CD8-positive, alpha-beta memory T cell (primary cell): Measurements from ENCODE around the gene CADM1. TPM values are rescaled to one million over a fixed set of nuclear protein-coding genes. Genes with fewer than 3 reads are reported as not detected.

Experiments
- CTCF ChIA-PET: fragments of 350-600 bp; sonication (Branson Sonifier 250); formaldehyde crosslinking; loops from one replicate; lab custom pipeline; 2021; ENCODE audit warnings: antibody characterized with exemption; lab: Charles Lee
- POLR2A ChIA-PET: fragments of 350-600 bp; sonication (Branson Sonifier 250); formaldehyde crosslinking; loops from one replicate; lab custom pipeline; 2021; ENCODE audit warnings: antibody characterized with exemption; lab: Charles Lee
- DNase-seq, 5 donors: peaks; one replicate each; pipeline versions ENCODE4 v3.0.0 to v3.0.0-alpha.2; 2020 to 2022; ENCODE audit warnings: mixed read lengths in 1 of 5
- H3K27ac ChIP-seq: one replicate; pipeline ENCODE4 v1.7.0; 2013; ENCODE audit warnings: low read depth, mild to moderate bottlenecking, low read length, moderate library complexity
- H3K27me3 ChIP-seq: 2 replicates; pipeline ENCODE4 v1.7.0; 2013; ENCODE audit warnings: low read length, mild to moderate bottlenecking; ENCODE audit not compliant: insufficient read depth, poor library complexity, severe bottlenecking
- H3K36me3 ChIP-seq: 2 replicates; pipeline ENCODE4 v1.7.0; 2013; ENCODE audit warnings: mild to moderate bottlenecking, low read length, moderate library complexity; ENCODE audit not compliant: insufficient read depth
- H3K4me1 ChIP-seq: 2 replicates; pipeline ENCODE4 v1.7.0; 2013; ENCODE audit warnings: mild to moderate bottlenecking, low read length, moderate library complexity; ENCODE audit not compliant: insufficient read depth
- H3K4me3 ChIP-seq: 2 replicates; pipeline ENCODE4 v1.7.0; 2013; ENCODE audit warnings: mild to moderate bottlenecking, low read length
- H3K9me3 ChIP-seq: 2 replicates; pipeline ENCODE4 v1.7.0; 2013; ENCODE audit warnings: mild to moderate bottlenecking, low read length
- H3K27ac Mint-ChIP-seq, 8 donors: one replicate each; pipeline ENCODE4 v1.8.0; 2020 to 2021; ENCODE audit warnings: mixed read lengths in 8 of 8, mild to moderate bottlenecking in 6 of 8, inconsistent platforms in 3 of 8, moderate library complexity in 3 of 8
- H3K27me3 Mint-ChIP-seq, 2 donors: one replicate each; pipeline ENCODE4 v1.8.0; 2020 to 2021; ENCODE audit warnings: mixed read lengths in 2 of 2, mild to moderate bottlenecking in 1 of 2, moderate library complexity in 1 of 2
- H3K36me3 Mint-ChIP-seq, 3 donors: one replicate each; pipeline ENCODE4 v1.8.0; 2020 to 2021; ENCODE audit warnings: mixed read lengths in 3 of 3, inconsistent platforms in 1 of 3, mild to moderate bottlenecking in 1 of 3
- H3K4me1 Mint-ChIP-seq, 3 donors: one replicate each; pipeline ENCODE4 v1.8.0; 2020 to 2021; ENCODE audit warnings: mixed read lengths in 3 of 3, inconsistent platforms in 1 of 3, mild to moderate bottlenecking in 1 of 3
- H3K4me3 Mint-ChIP-seq, 7 donors: one replicate each; pipeline ENCODE4 v1.8.0; 2020 to 2021; ENCODE audit warnings: mixed read lengths in 7 of 7, mild to moderate bottlenecking in 6 of 7, moderate library complexity in 4 of 7, inconsistent platforms in 2 of 7
- H3K9me3 Mint-ChIP-seq, 5 donors: one replicate each; pipeline ENCODE4 v1.8.0; 2020 to 2022; ENCODE audit warnings: mixed read lengths in 5 of 5, mild to moderate bottlenecking in 3 of 5, moderate library complexity in 2 of 5, inconsistent platforms in 1 of 5
- polyA plus RNA-seq: library from polyadenylated mRNA; unstranded; fragments of 300-500 nt; fragmentation: Illumina TruSeq; gene quantifications from one replicate; pipeline ENCODE4 v1.2.3, GENCODE V29; 2021
- total RNA-seq, 2 experiments: library from RNA; stranded (reverse); gene quantifications; one replicate each; pipeline ENCODE4 v1.2.3, GENCODE V29; 2021

The CADM1 gene
- total and polyA plus RNA-seq, 3 experiments from 2014 or later: 0.90 to 2.7 (median 1.1) TPM

DNA sequence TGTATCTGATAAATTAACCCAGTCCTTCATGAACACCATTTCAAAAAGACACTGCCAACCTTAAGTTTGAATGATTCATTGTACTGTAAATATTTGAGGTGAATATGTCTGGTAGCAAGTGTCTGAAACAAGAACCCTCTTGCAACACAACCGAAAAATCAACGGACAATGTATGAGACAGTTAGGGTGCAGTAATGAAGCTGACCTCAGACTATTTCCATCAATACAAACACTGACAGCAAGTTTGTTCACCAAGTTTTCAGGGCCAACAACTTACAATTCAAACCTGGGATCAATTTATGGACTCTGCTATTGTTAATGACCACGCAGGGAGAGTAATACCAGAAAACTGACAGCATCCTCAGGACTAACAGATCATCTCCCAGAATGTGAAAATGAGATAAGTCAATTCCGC is 126.3 kb downstream of the CADM1 start:
- Histone ChIP-seq H3K27me3 (no peaks in the 10 kb centered on the region), H3K4me3 (no peak overlapping the region), H3K4me1 (no peaks in the 10 kb centered on the region), H3K36me3 (no peaks in the 10 kb centered on the region), H3K9me3 (no peaks in the 10 kb centered on the region), H3K27ac (no peak overlapping the region)
- no peaks in the 10 kb centered on the region for H3K9me3 Mint-ChIP-seq
- peaks cover 0 to 4% of the 10 kb centered on the region in 2 donors for H3K27me3 Mint-ChIP-seq
- H3K27ac Mint-ChIP-seq: no peak overlapping the region
- POLR2A ChIA-PET: no interaction called here
- no peak for DNase-seq
- H3K4me1 Mint-ChIP-seq: no peaks in the 10 kb centered on the region
- CTCF ChIA-PET: no interaction called here
- H3K4me3 Mint-ChIP-seq: no peak overlapping the region
- H3K36me3 Mint-ChIP-seq: no peaks in the 10 kb centered on the region

GRCh38 chr11:115368616-115369015 is 135.6 kb downstream of the CADM1 start:
- peaks cover 0 to 3% (median 0%) of the 10 kb centered on the region in 5 donors for H3K9me3 Mint-ChIP-seq
- POLR2A ChIA-PET: no interaction called here
- no peaks in the 10 kb centered on the region for H3K4me1 Mint-ChIP-seq
- H3K4me3 Mint-ChIP-seq: no peak overlapping the region
- H3K36me3 Mint-ChIP-seq: peaks cover 0 to 1% (median 0%) of the 10 kb centered on the region in 3 donors
- Histone ChIP-seq H3K4me1 (no peaks in the 10 kb centered on the region), H3K4me3 (no peak overlapping the region), H3K27ac (no peak overlapping the region), H3K9me3 (no peaks in the 10 kb centered on the region), H3K27me3 (no peaks in the 10 kb centered on the region), H3K36me3 (no peaks in the 10 kb centered on the region)
- H3K27ac Mint-ChIP-seq: no peak overlapping the region
- DNase-seq: no peak
- CTCF ChIA-PET: no interaction called here
- no peaks in the 10 kb centered on the region for H3K27me3 Mint-ChIP-seq

- CTCF ChIA-PET: no interaction called here
- H3K4me3 Mint-ChIP-seq: no peak overlapping the region
- POLR2A ChIA-PET: no interaction called here
- DNase-seq: no peak
- no peaks in the 10 kb centered on the region for H3K4me1 Mint-ChIP-seq
- Histone ChIP-seq H3K36me3 (no peaks in the 10 kb centered on the region), H3K4me3 (no peak overlapping the region), H3K27ac (no peak overlapping the region), H3K4me1 (no peaks in the 10 kb centered on the region), H3K27me3 (no peaks in the 10 kb centered on the region), H3K9me3 (no peaks in the 10 kb centered on the region)
- peaks cover 0 to 3% (median 0%) of the 10 kb centered on the region in 5 donors for H3K9me3 Mint-ChIP-seq
- H3K36me3 Mint-ChIP-seq: peaks cover 0 to 1% (median 0%) of the 10 kb centered on the region in 3 donors
- H3K27me3 Mint-ChIP-seq: peaks cover 0 to 1% of the 10 kb centered on the region in 2 donors
- H3K27ac Mint-ChIP-seq: no peak overlapping the region
Measured at GRCh38 chr11:115366826-115367225, 137.4 kb downstream of the CADM1 start.

DNA sequence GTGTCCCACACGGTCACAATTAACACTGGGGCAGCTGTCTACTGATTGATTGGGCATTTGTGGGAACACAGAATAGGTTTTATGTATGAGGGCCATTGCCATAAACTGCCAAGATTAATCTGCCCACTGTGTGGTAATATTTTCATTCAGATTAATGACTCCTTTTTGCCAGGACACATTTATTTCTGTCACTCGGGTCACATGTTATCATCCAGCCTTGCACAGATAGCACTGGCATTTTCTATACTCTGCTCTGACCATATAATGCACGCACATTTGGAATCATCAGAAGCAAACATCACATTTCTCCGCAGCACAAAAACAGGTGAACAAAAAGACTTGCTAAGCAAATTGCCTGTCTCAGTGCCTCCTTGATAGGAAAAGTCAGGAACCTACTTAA is 138.3 kb downstream of the CADM1 start:
- POLR2A ChIA-PET: no interaction called here
- no peak overlapping the region for H3K4me3 ChIP-seq

DNA sequence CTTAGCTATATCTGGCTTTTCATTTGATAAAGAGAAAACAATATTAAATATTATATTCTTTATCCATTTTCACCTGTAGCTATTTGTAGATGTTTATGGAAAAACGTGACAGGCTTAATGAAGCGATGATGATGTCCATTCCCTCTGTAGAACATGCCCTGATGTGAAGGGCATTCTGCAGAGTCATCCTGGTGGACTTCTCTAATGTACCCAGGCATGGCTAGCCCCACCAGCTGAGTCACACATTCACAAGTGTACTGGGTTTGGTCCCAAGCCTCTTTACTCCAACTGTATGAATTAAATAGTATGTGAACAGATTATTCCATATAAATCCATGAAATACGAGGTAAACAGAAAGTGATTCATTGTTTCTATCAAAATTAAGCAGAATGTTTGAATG is 139.3 kb downstream of the CADM1 start:
- ChIA-PET CTCF (no interaction called here), POLR2A (no interaction called here)
- H3K4me3 Mint-ChIP-seq: no peak overlapping the region
- H3K36me3 ChIP-seq: no peaks in the 10 kb centered on the region
- H3K4me3 ChIP-seq: no peak overlapping the region
- H3K27ac ChIP-seq: no peak overlapping the region
- no peaks in the 10 kb centered on the region for H3K4me1 ChIP-seq
- peaks cover 0 to 1% of the 10 kb centered on the region in 2 donors for H3K27me3 Mint-ChIP-seq
- no peaks in the 10 kb centered on the region for H3K36me3 Mint-ChIP-seq
- no peak for DNase-seq
- H3K4me1 Mint-ChIP-seq: no peaks in the 10 kb centered on the region
- H3K9me3 ChIP-seq: no peaks in the 10 kb centered on the region
- H3K27me3 ChIP-seq: no peaks in the 10 kb centered on the region
- no peaks in the 10 kb centered on the region for H3K9me3 Mint-ChIP-seq
- H3K27ac Mint-ChIP-seq: no peak overlapping the region

More for the DNA sequence above, 138.3 kb downstream of the CADM1 start:
- no peak overlapping the region for H3K27ac Mint-ChIP-seq
- H3K27me3 ChIP-seq: no peaks in the 10 kb centered on the region
- peaks cover 0 to 3% (median 0%) of the 10 kb centered on the region in 5 donors for H3K9me3 Mint-ChIP-seq
- CTCF ChIA-PET: no interaction called here
- peaks cover 0 to 1% of the 10 kb centered on the region in 2 donors for H3K27me3 Mint-ChIP-seq
- H3K4me3 Mint-ChIP-seq: no peak overlapping the region
- H3K4me1 Mint-ChIP-seq: no peaks in the 10 kb centered on the region
- no peaks in the 10 kb centered on the region for H3K4me1 ChIP-seq
- no peaks in the 10 kb centered on the region for H3K36me3 ChIP-seq
- DNase-seq: no peak
- no peaks in the 10 kb centered on the region for H3K9me3 ChIP-seq
- H3K36me3 Mint-ChIP-seq: no peaks in the 10 kb centered on the region
- H3K27ac ChIP-seq: no peak overlapping the region

DNA sequence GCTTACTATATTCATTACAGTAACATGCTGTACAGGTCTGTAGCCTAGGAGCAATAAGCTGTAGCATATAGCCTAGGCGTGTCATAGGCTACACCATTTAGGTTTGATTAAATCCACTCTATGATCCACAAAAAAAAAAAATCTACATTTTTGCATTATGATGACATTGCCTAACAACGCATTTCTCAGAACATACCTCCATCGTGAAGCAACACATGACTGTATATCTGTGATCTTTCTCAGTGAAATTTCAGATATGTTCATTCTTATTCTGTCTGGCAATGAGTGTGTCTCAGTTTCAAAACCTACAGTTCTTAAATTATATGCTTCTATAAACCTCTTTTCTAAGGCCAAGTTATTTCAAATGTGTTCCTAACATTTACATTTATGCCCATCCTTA is 140.3 kb downstream of the CADM1 start:
- no peak overlapping the region for H3K4me3 ChIP-seq
- no peak for DNase-seq
- no peaks in the 10 kb centered on the region for H3K36me3 ChIP-seq
- no peaks in the 10 kb centered on the region for H3K4me1 ChIP-seq
- Mint-ChIP-seq H3K27ac (no peak overlapping the region), H3K4me1 (no peaks in the 10 kb centered on the region), H3K4me3 (no peak overlapping the region), H3K36me3 (no peaks in the 10 kb centered on the region), H3K9me3 (no peaks in the 10 kb centered on the region), H3K27me3 (peaks cover 0 to 1% of the 10 kb centered on the region in 2 donors)
- H3K27me3 ChIP-seq: no peaks in the 10 kb centered on the region
- ChIA-PET CTCF (no interaction called here), POLR2A (no interaction called here)
- H3K27ac ChIP-seq: no peak overlapping the region
- no peaks in the 10 kb centered on the region for H3K9me3 ChIP-seq

DNA sequence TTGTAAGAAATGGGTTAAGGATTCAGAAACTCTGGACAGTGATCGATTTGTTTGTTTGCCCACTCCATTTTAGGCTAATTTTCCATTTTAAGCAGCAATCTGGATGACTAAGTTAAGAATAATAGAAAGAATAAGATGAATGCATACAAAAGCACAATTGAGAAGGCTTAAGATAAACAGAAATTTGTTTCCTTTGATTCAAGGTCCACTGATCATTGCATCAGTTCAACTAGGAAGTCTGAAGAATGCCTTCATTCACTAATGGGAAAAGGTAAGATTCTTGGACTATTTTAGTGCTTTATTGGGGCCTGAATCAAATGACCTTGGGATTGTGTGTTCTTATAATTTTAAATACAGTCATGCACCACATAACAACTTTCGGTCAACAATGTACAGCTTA is 140.8 kb downstream of the CADM1 start:
- CTCF ChIA-PET: no interaction called here
- no peaks in the 10 kb centered on the region for H3K9me3 Mint-ChIP-seq

DNA sequence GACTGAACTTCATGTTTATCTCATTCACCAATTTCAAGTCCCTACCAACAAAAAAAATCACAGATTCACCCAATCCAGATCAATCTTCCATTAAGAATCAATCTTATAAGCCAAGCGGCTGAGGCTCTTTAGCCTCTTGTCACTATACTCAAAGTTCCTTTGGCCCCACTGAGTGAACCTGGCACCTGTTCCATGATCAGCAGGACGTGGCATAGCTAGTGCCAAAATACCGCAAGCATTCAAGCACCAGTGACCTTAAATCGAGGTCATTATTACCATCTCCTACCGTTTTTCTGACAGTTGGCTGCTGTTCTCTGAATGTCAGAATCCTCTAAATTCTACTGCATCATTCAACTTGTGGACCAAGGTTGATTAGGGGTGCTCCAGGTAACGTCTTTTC is 141.2 kb downstream of the CADM1 start:
- Mint-ChIP-seq H3K9me3 (no peaks in the 10 kb centered on the region), H3K27ac (no peak overlapping the region), H3K4me3 (no peak overlapping the region), H3K27me3 (peaks cover 0 to 1% of the 10 kb centered on the region in 2 donors), H3K4me1 (no peaks in the 10 kb centered on the region), H3K36me3 (no peaks in the 10 kb centered on the region)
- Histone ChIP-seq H3K36me3 (no peaks in the 10 kb centered on the region), H3K4me1 (no peaks in the 10 kb centered on the region), H3K4me3 (no peak overlapping the region), H3K27me3 (no peaks in the 10 kb centered on the region), H3K27ac (no peak overlapping the region), H3K9me3 (no peaks in the 10 kb centered on the region)
- DNase-seq: no peak
- CTCF ChIA-PET: no interaction called here
- POLR2A ChIA-PET: no interaction called here

More for the DNA sequence above, 140.8 kb downstream of the CADM1 start:
- POLR2A ChIA-PET: no interaction called here
- no peaks in the 10 kb centered on the region for H3K36me3 Mint-ChIP-seq
- no peak overlapping the region for H3K4me3 ChIP-seq
- no peak overlapping the region for H3K27ac ChIP-seq
- no peaks in the 10 kb centered on the region for H3K4me1 Mint-ChIP-seq
- H3K4me1 ChIP-seq: no peaks in the 10 kb centered on the region
- H3K36me3 ChIP-seq: no peaks in the 10 kb centered on the region
- peaks cover 0 to 1% of the 10 kb centered on the region in 2 donors for H3K27me3 Mint-ChIP-seq
- no peaks in the 10 kb centered on the region for H3K9me3 ChIP-seq
- no peaks in the 10 kb centered on the region for H3K27me3 ChIP-seq
- DNase-seq: no peak
- H3K4me3 Mint-ChIP-seq: no peak overlapping the region
- H3K27ac Mint-ChIP-seq: no peak overlapping the region

DNA sequence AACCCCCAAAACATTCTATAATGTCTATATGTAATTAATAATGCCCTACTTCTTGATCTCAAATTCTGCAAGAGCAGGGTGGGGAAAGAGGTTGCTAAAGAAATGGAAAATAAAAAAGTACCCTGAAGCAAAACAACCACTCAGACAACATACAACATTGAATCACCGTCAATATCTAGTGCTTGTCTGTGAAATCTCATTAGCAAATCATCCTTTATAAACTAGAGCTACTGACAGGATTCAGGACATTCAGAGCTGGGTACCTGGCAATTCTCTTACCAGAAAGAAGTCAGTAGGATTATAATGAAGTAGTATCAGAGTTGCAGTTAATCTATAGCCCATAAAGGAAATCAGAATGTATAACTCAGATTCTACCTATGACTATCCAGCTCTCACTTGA is 143.2 kb downstream of the CADM1 start:
- no peaks in the 10 kb centered on the region for H3K4me1 ChIP-seq
- ChIA-PET CTCF (no interaction called here), POLR2A (no interaction called here)
- no peak overlapping the region for H3K27ac ChIP-seq
- Mint-ChIP-seq H3K9me3 (no peaks in the 10 kb centered on the region), H3K4me1 (no peaks in the 10 kb centered on the region), H3K27me3 (peaks cover 0 to 1% of the 10 kb centered on the region in 2 donors), H3K4me3 (no peak overlapping the region), H3K36me3 (no peaks in the 10 kb centered on the region), H3K27ac (no peak overlapping the region)
- no peak overlapping the region for H3K4me3 ChIP-seq
- DNase-seq: no peak
- no peaks in the 10 kb centered on the region for H3K9me3 ChIP-seq
- no peaks in the 10 kb centered on the region for H3K27me3 ChIP-seq
- no peaks in the 10 kb centered on the region for H3K36me3 ChIP-seq
